ENCODE data around the gene ARPC5L.
"Not testable (repeated sequence)": the region's sequence is repeated elsewhere in the genome, so short reads cannot be mapped to it uniquely, and the experiment has no call there.

Gene ARPC5L

GRCh38 chr9:124894741-124895170 is 32.8 kb downstream of the ARPC5L start:
- DNase-seq: no peak

- DNase-seq: no peak
Measured at GRCh38 chr9:124897570-124898460, 35.9 kb downstream of the ARPC5L start.

- no peak for DNase-seq
Measured at GRCh38 chr9:124899845-124900244, 37.9 kb downstream of the ARPC5L start.

GRCh38 chr9:124906966-124907365 is 45.0 kb downstream of the ARPC5L start:
- DNase-seq: no peak

GRCh38 chr9:124908098-124908497 is 46.2 kb downstream of the ARPC5L start:
- DNase-seq: no peak

GRCh38 chr9:124911766-124912165 is 49.8 kb downstream of the ARPC5L start:
- no peak for DNase-seq

GRCh38 chr9:124913378-124913777 is 51.4 kb downstream of the ARPC5L start:
- DNase-seq: no peak

GRCh38 chr9:124914753-124915405 is 52.9 kb downstream of the ARPC5L start:
- no peak for DNase-seq

- not testable (repeated sequence) for DNase-seq
Measured at GRCh38 chr9:124920394-124920793, 58.5 kb downstream of the ARPC5L start.

Measured in NCI-H748 treated with DMSO at 0.1 percent for 48 hours (cell line).